ENCODE results near the gene AFF1.

The AFF1 gene

DNA sequence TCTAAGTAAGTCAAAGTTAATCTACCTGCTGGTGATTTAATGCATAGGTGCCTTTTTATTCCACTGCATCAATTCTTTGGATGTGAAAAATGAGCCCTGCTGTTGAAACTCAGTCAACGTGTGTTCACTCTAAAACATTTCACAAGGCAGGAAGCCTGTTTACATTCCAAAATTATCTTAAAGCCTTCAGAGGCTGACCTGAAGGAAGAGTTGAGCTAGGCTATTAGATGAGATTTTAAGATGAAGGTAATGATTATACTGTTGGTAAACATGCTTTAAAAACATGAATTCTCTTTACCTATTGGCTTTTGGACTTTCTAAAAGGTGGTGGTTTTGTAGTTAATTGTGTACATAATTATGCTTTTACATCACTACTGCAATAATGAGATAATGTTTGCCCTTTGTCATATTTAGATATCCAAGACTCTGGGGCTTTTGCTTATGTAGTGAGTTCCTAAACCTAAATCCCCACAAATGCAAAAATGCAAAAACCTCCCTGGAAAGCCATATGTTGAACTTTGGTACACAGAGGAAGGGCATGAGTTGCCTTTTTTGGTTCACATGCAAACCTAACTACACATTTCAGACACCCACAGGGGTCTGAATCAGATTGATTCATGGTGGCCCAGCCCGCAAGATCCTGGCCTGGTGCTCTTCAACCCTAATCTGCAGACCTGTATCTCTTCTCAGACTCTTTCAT, 193.3 kb downstream of the AFF1 start:
- no peak for TF ChIP-seq CEBPB (IDR thresholded peaks at IDR 0.05)
- TF ChIP-seq TCF12 (IDR thresholded peaks at IDR 0.05; ENCODE audit: low read depth): no peak
- no peak for TF ChIP-seq FOXM1 (IDR thresholded peaks at IDR 0.05; ENCODE audit: borderline replicate concordance, low read depth)
- no peak for TF ChIP-seq RAD21 (IDR thresholded peaks at IDR 0.05; ENCODE audit: low read depth)
- TF ChIP-seq NFIC (IDR thresholded peaks at IDR 0.05): no peak
- TF ChIP-seq, protein P1, sequence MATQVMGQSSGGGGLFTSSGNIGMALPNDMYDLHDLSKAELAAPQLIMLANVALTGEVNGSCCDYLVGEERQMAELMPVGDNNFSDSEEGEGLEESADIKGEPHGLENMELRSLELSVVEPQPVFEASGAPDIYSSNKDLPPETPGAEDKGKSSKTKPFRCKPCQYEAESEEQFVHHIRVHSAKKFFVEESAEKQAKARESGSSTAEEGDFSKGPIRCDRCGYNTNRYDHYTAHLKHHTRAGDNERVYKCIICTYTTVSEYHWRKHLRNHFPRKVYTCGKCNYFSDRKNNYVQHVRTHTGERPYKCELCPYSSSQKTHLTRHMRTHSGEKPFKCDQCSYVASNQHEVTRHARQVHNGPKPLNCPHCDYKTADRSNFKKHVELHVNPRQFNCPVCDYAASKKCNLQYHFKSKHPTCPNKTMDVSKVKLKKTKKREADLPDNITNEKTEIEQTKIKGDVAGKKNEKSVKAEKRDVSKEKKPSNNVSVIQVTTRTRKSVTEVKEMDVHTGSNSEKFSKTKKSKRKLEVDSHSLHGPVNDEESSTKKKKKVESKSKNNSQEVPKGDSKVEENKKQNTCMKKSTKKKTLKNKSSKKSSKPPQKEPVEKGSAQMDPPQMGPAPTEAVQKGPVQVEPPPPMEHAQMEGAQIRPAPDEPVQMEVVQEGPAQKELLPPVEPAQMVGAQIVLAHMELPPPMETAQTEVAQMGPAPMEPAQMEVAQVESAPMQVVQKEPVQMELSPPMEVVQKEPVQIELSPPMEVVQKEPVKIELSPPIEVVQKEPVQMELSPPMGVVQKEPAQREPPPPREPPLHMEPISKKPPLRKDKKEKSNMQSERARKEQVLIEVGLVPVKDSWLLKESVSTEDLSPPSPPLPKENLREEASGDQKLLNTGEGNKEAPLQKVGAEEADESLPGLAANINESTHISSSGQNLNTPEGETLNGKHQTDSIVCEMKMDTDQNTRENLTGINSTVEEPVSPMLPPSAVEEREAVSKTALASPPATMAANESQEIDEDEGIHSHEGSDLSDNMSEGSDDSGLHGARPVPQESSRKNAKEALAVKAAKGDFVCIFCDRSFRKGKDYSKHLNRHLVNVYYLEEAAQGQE (IDR thresholded peaks at IDR 0.05; ENCODE audit: low read depth): no peak
- TF ChIP-seq, protein P2, sequence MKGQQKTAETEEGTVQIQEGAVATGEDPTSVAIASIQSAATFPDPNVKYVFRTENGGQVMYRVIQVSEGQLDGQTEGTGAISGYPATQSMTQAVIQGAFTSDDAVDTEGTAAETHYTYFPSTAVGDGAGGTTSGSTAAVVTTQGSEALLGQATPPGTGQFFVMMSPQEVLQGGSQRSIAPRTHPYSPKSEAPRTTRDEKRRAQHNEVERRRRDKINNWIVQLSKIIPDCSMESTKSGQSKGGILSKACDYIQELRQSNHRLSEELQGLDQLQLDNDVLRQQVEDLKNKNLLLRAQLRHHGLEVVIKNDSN (IDR thresholded peaks at IDR 0.05): no peak
- TF ChIP-seq YY1 (IDR thresholded peaks at IDR 0.05; ENCODE audit: low read depth): no peak
- no peak for TF ChIP-seq EGR1 (IDR thresholded peaks at IDR 0.05)
- TF ChIP-seq EP300 (IDR thresholded peaks at IDR 0.05; ENCODE audit: borderline replicate concordance): no peak
- no peak for TF ChIP-seq CREB1 (IDR thresholded peaks at IDR 0.05; ENCODE audit: low read depth)
- no peak for TF ChIP-seq TEAD4 (IDR thresholded peaks at IDR 0.05)
- no peak for TF ChIP-seq ZBTB7A (IDR thresholded peaks at IDR 0.05; ENCODE audit: low read depth)
- TF ChIP-seq TAF1 (IDR thresholded peaks at IDR 0.05; ENCODE audit: low read depth): no peak
- TF ChIP-seq MAX (IDR thresholded peaks at IDR 0.05): no peak

- TF ChIP-seq EGR1 (IDR thresholded peaks at IDR 0.05) (no peak), ZBTB7A (IDR thresholded peaks at IDR 0.05; ENCODE audit: low read depth) (no peak), RAD21 (IDR thresholded peaks at IDR 0.05; ENCODE audit: low read depth) (no peak), CEBPB (IDR thresholded peaks at IDR 0.05) (no peak), TEAD4 (IDR thresholded peaks at IDR 0.05) (no peak), EP300 (IDR thresholded peaks at IDR 0.05; ENCODE audit: borderline replicate concordance) (no peak), CREB1 (IDR thresholded peaks at IDR 0.05; ENCODE audit: low read depth) (no peak), FOXM1 (IDR thresholded peaks at IDR 0.05; ENCODE audit: borderline replicate concordance, low read depth) (no peak), NFIC (IDR thresholded peaks at IDR 0.05) (no peak), MAX (IDR thresholded peaks at IDR 0.05) (no peak), TCF12 (IDR thresholded peaks at IDR 0.05; ENCODE audit: low read depth) (no peak), TAF1 (IDR thresholded peaks at IDR 0.05; ENCODE audit: low read depth) (no peak)
- TF ChIP-seq, protein P1 (IDR thresholded peaks at IDR 0.05; ENCODE audit: low read depth): no peak
- TF ChIP-seq, protein P2 (IDR thresholded peaks at IDR 0.05): no peak
Observed at GRCh38 chr4:87129681-87130080, 194.9 kb downstream of the AFF1 start.

DNA sequence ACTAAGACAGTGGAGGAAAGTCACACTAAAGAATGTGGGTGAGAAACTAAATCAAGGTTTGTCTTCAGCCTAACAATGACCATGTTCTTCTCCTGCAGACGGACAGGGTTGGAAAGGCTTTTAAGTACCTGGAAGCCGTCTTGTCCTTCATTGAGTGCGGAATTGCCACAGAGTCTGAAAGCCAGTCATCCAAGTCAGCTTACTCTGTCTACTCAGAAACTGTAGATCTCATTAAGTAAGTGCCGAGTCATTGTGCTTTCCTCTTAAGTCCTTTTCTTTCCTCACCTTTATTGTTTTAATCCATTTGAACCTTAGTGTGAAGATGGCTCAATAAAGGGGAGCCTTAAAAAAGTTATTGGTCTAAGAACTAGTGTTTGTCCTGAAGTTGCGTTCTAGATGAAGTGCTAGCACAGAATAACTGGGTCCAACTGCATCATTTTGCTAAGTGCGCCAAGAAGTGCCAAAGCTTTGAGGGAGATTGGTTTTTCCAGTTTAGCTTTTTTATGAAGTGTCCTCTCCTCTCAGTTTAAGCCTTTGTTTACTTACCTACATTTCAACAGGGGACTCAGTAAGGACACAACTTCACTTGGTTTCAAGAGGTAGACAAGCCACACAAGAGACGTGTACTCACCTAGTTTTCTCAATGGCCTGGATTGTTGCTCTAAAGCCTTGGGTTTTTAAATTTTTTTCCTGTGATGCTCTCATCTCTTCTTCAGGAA, 196.3 kb downstream of the AFF1 start:
- 0 out of 2 replicates have a peak, but pooled peaks have one; percentile 18 for TF ChIP-seq TEAD4 (IDR thresholded peaks at IDR 0.05)
- TF ChIP-seq FOXM1 (IDR thresholded peaks at IDR 0.05; ENCODE audit: borderline replicate concordance, low read depth): no peak
- 0 out of 2 replicates have a peak, but pooled peaks have one; percentile 20 for TF ChIP-seq CEBPB (IDR thresholded peaks at IDR 0.05)

DNA sequence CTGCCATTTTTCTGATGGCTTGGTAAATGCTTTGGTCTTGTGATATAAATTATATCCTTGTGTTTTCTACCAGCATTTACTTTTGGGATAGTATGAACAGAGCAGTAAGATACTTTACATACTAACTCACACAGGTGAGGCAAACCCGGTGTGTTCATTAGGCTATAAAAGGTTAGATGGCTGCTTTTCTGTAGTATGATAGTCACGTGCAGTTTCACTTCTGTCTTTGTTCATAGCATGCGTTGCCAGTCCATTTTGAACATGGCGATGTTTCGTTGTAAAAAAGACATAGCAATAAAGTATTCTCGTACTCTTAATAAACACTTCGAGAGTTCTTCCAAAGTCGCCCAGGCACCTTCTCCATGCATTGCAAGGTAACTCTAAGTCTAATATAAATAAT, 197.2 kb downstream of the AFF1 start:
- TF ChIP-seq CEBPB (IDR thresholded peaks at IDR 0.05): no peak
- no peak for TF ChIP-seq YY1 (IDR thresholded peaks at IDR 0.05; ENCODE audit: low read depth)
- TF ChIP-seq RAD21 (IDR thresholded peaks at IDR 0.05; ENCODE audit: low read depth): no peak
- TF ChIP-seq CREB1 (IDR thresholded peaks at IDR 0.05; ENCODE audit: low read depth): no peak
- TF ChIP-seq TAF1 (IDR thresholded peaks at IDR 0.05; ENCODE audit: low read depth): no peak
- TF ChIP-seq EGR1 (IDR thresholded peaks at IDR 0.05): no peak
- TF ChIP-seq EP300 (IDR thresholded peaks at IDR 0.05; ENCODE audit: borderline replicate concordance): no peak
- TF ChIP-seq TCF12 (IDR thresholded peaks at IDR 0.05; ENCODE audit: low read depth): no peak

DNA sequence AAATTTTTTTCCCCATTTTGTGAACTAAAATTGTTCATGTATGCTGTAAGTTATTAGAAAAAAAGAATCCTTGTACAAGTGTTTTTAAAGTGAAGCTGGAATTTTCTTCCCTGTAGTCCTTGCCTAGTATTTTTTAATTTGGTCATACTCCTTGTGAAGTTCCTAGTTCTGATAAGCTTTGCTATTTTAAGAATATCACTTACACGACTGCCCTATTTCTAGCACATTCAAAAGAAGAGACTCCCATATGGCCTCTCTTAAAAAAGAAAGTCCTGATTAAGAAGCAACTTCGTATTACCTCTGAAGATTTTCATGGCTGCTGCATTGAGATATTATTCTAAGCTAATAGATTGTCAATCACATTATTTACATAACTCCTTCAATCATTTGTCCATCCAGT, 198.4 kb downstream of the AFF1 start:
- TF ChIP-seq, protein P2 (IDR thresholded peaks at IDR 0.05): no peak
- TF ChIP-seq CEBPB (IDR thresholded peaks at IDR 0.05): no peak
